ENCODE data around the gene AKAP11.

- TF ChIP-seq CTCF (optimal IDR thresholded peaks at IDR 0.05 in 1 of 3, IDR thresholded peaks at IDR 0.05 in 1 of 3, conservative IDR thresholded peaks at IDR 0.05 in 1 of 3; ENCODE audit: extremely low read depth in 1 of 3, insufficient read depth in 2 of 3, low read length in 3 of 3): no peak
- no peak for TF ChIP-seq EZH2 (IDR thresholded peaks at IDR 0.05; ENCODE audit: low read length)
These were observed 25.4 kb upstream of the AKAP11 start for GRCh38 chr13:42246541-42246940.
